PC-3 (cell line): Measurements from ENCODE around the gene OR51S1.
"Not testable (repeated sequence)": the region's sequence is repeated elsewhere in the genome, so short reads cannot be mapped to it uniquely, and the experiment has no call there.

Experiments used
- CTCF ChIP-seq: fragments of 300-600 bp; sonication (generic); conservative IDR thresholded peaks from 2 replicates; pipeline ENCODE4 v1.5.1; 2017; ENCODE audit warnings: antibody characterized with exemption, low read depth, mild to moderate bottlenecking, low read length
- EZH2 ChIP-seq: fragments of 300-600 bp; sonication (generic); IDR thresholded peaks from one replicate; pipeline ENCODE4 v1.6.1; 2017; ENCODE audit warnings: antibody characterized with exemption, mild to moderate bottlenecking, low read length; ENCODE audit not compliant: unreplicated experiment

DNA sequence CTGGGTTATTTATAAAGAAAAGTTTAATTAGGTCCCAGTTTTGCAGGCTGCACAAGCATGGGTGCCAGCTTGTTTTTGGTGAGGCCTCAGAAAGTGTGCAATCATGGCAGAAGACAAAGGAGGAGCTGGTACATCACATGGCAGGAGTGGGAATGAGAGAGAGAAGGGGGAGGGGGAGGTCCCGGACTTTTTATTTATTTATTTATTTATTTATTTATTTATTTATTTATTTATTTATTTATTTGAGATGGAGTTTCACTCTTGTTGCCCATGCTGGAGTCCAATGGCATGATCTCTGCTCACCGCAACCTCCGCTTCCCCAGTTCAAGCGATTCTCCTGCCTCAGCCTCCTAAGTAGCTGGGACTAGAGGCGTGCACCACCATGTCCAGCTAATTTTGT is 47.7 kb downstream of the OR51S1 start:
- TF ChIP-seq CTCF, EZH2: not testable (repeated sequence)
